Measurements from ENCODE around the gene ST8SIA5.

The ST8SIA5 gene

DNA sequence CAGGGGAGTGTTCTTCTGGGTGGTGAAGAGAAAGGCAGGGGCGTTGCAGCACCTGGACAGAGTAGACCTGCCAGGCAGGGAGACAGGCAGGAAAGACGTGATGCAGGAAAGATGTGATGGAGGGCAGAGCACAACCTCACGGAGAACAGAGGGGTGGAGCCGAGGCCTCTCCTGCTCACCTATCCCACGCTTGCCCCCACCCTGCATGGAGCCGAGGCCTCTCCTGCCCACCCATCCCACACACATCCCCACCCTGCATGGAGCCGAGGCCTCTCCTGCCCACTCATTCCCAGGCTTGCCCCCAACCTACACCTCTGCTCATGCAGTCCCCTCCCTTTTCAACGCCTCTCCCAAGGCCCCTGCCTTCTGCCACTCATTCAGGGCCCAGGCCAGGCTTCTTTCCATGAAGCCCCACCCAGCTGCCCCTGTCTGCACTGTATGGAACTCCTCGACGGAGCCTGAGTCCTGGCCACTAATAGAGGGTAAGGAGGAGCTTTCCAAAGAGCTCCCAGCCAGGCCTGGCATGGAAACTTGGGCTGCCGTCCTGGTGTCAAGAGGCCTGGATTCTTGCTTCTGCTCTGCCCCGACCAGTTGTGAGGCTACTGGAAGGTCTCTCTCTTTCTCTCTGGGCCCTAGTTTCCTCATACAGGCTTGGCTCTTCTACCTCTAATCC lies 67.9 kb downstream of the ST8SIA5 start:
- H3K4me3 ChIP-seq (ENCODE audit: low read depth, low read length), result no peak overlapping the region
- no peak for DNase-seq (ENCODE audit: low read depth, low spot score)
- ChIA-PET POLR2A (no interaction called here), CTCF (no interaction called here)
- TF ChIP-seq CTCF (IDR thresholded peaks at IDR 0.05; ENCODE audit: insufficient read depth, low read length, missing control alignments), result no peak

DNA sequence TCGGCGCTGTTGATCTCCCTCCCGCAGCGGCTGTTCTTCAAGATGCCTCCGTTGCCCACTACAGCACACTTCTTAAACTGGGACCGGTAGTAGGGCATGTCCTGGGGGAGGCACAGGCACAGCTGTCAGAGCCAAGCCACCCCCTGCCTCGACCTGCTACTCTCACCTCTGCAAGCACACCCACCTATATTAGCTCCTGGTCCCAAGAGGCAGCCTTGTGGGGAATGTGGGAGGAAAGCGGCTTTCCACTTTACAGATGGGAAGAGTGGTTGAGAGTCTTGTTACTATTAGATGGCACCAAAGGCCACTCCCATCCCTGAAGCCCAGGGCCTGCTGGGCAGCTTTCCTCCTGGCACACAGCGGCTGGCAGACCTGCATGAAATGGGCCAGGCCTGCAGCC lies 70.7 kb downstream of the ST8SIA5 start:
- CTCF ChIA-PET, result no interaction called here
- POLR2A ChIA-PET, result no interaction called here
- DNase-seq (ENCODE audit: low read depth, low spot score), result no peak
- TF ChIP-seq CTCF (IDR thresholded peaks at IDR 0.05; ENCODE audit: insufficient read depth, low read length, missing control alignments), result no peak
- H3K4me3 ChIP-seq (ENCODE audit: low read depth, low read length), result no peak overlapping the region

GRCh38 chr18:46683252-46683651 lies 73.6 kb downstream of the ST8SIA5 start:
- ChIA-PET POLR2A (no interaction called here), CTCF (no interaction called here)
- DNase-seq (ENCODE audit: low read depth, low spot score), result no peak
- TF ChIP-seq CTCF (IDR thresholded peaks at IDR 0.05; ENCODE audit: insufficient read depth, low read length, missing control alignments), result no peak
- no peak overlapping the region for H3K4me3 ChIP-seq (ENCODE audit: low read depth, low read length)

- ChIA-PET CTCF (no interaction called here), POLR2A (no interaction called here)
- no peak for DNase-seq (ENCODE audit: low read depth, low spot score)
- TF ChIP-seq CTCF (IDR thresholded peaks at IDR 0.05; ENCODE audit: insufficient read depth, low read length, missing control alignments), result no peak
- no peak overlapping the region for H3K4me3 ChIP-seq (ENCODE audit: low read depth, low read length)
Measured at GRCh38 chr18:46680784-46681695, 75.8 kb downstream of the ST8SIA5 start.

DNA sequence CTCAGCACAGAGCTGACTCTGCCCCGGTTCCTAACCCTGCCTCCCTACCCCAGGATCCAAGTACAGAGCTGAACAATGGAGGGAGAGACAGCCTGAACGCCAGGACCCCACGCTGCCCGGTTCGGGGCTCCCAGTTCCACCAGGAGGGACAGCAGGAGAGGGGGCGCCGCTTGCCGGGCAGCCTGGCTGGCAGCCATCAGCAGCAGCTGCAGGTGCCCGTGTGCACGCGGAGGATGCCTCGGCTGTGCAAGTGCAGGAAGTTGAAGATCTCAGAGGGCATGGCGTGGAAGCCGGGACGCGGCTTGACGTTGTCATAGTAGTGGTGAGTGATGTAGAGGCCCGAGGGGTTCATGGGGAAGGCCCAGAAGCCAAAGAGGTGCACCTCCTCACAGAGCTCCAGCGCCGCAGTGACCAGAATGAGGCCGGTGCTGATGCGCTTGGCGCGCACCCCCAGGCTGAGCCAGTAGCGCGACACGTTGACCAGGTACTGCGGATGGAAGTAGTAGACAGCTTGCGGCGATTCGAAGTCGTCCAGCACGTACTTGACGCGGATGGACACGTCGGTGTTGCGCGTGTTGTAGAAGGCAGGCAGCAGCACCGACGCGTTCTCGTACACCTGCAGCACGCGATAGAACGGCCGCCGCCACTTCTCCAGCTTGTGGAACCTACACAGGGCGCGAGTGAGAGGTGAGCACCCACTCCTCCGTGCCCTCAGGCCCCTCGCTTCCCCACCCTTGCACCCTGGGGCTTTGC lies 76.8 kb downstream of the ST8SIA5 start:
- ChIA-PET POLR2A (no interaction called here), CTCF (no interaction called here)
- no peak for DNase-seq (ENCODE audit: low read depth, low spot score)
- H3K4me3 ChIP-seq (ENCODE audit: low read depth, low read length), result no peak overlapping the region
- TF ChIP-seq CTCF (IDR thresholded peaks at IDR 0.05; ENCODE audit: insufficient read depth, low read length, missing control alignments), result no peak

All from AG04449 (cell line).